HG03432 (cell line): ENCODE data around the gene MXRA7.
"Not testable (repeated sequence)": the region's sequence is repeated elsewhere in the genome, so short reads cannot be mapped to it uniquely, and the experiment has no call there.

ENCODE experiments used
- ATAC-seq: cut with Tn5 transposase; IDR thresholded peaks from one replicate; pipeline ENCODE4 v1.9.1; 2021; ENCODE audit warnings: mild to moderate bottlenecking, moderate library complexity; ENCODE audit not compliant: unreplicated experiment

Gene MXRA7

DNA sequence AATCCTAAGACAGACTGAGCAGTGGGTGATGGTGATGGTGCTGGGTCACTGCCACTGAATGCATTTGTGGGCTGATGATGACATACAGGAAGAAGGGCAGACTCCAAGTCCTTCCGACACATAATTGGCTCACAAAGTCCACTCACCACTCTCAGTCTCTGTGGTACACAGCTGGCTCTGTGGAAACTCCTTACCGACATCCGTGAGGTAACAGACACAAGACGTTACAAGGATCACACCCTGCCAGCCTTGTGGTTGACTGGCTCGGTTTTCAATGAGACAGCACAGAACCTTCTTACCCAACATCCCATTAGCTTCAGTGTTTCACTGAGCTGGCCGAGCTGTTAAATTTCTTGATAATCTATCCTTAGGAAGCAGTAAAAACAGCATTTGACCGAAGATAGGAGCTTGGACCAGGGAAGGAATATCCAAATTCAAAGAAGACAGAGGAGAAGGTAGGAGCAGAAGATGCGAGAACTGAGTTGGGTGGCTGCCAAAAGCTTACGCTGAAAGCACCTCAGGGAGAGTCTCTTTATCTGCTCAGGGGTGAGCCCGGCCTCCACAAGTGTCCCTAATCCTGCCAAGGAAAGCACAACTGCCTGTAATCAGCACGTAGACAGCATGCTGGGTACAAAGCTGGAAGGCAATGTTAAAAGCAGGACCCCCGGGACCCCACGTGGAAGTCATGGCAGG, 5.5 kb upstream of the MXRA7 start:
- ATAC-seq: no peak

GRCh38 chr17:76715496-76715830, 4.7 kb upstream of the MXRA7 start:
- no peak for ATAC-seq

DNA sequence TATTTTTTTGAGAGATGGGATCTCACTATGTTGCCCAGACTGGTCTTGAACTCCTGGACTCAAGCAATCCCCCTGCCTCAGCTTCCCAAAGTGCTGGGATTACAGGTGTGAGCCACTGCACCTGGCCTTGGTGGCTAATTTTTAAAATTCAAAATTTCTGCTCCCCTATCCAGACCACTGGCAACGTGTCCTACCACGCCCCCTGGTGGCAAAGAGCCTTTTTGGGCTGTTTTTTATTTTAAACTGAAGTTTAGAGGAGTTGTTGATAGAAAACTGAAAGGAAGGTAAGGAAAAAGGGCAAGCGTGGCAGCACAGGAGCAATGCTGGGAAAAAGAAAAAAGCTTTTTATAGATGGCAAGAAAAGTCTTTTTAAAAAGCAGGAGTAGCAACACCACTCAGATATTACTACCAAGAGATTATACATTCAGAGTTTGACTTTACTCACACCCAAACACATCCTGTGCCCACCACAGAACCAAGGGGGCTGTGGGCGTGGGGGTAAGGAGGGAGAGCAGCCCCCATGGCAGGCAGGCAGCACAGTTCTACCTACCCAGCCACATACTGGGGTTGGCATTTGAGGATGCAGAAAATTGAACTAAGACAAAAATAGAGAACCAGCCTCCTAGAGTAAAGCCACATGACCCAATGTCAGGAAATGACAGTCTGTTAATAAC, 4.2 kb upstream of the MXRA7 start:
- no peak for ATAC-seq

GRCh38 chr17:76714336-76714735, 3.6 kb upstream of the MXRA7 start:
- no peak for ATAC-seq

DNA sequence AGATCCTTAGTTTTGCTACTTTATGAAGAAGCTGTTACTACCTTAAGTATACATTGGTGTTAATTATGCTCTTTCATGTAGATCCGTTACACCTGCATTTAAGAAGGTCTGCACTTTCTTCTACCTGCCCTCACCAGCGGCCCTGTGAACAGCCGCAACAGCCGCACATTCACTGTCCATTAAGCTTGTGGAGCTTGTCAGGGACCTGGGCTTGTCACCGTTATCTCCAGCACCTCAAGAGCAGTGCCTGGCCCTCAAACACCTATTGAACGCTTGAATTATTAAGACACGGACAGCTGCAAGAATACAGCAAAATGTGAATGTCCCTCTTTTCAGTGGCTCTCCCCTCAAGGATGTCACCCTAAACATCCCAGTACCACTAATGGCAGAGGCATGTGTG, 3.0 kb upstream of the MXRA7 start:
- ATAC-seq: no peak

DNA sequence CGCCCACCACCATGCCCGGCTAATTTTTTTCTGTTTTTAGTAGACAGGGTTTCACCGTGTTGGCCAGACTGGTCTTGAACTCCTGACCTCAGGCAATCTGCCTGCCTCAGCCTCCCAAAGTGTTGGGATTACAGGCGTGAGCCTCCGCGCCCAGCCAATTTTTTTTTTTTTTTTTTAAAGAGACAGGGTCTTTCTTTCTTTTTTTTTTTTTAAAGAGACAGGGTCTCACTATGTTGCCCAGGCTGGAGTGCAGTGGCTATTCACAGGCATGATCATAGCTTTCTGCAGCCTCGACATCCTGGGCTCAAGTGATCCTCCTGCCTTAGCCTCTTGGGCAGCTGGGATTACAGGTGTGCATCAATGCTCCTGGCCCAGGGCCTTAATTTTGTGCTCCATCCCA, 1.6 kb upstream of the MXRA7 start:
- not testable (repeated sequence) for ATAC-seq

DNA sequence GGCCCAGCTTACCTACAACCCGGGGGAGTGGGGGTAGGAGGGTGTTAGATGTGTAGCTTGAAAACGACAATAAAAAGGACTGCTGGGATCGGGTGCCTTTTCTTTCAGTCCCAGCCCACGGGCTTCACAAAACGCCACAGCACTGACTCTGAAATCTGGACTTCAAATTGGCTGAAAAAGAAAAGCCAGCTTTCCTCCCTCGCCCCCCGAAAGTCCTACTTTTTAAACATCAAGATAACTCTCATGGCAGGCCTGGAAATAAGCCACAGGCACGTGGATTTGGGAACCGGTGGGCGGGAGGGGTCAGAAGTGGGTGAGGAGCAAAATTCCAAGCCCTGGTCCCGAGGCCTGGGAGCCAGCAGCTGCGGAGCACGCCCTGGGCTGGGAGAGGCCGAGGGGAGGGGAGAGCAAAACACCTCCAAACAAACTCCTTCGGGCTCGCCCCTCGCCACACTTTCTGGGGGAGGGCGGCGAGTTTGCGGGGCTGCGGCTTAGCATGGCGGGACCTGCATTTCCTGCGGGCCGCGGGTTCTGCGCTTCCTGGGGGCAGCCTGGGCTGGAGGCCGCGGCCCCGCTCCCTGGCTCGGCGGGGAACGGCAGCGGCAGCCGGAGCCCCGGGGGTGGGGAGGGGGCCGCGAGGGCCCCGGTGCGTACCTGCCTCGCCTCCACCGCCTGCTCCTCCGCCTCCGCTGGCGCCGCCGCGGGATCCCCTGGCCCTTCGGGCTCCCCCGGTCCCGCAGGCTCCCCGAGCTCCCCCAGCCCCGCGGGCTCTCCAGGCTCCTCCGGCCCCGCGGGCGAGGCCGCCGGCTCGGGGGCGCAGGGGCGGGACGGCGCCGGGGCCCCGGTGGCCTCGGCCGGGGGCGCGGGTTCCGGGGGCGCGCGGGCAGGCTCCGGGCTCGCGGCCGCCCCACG, 558 bp downstream of the MXRA7 start:
- not testable (repeated sequence) for ATAC-seq

- ATAC-seq: no peak
Measured at GRCh38 chr17:76709077-76709950, 1.5 kb downstream of the MXRA7 start.

GRCh38 chr17:76707985-76708807, 2.6 kb downstream of the MXRA7 start:
- ATAC-seq: no peak

DNA sequence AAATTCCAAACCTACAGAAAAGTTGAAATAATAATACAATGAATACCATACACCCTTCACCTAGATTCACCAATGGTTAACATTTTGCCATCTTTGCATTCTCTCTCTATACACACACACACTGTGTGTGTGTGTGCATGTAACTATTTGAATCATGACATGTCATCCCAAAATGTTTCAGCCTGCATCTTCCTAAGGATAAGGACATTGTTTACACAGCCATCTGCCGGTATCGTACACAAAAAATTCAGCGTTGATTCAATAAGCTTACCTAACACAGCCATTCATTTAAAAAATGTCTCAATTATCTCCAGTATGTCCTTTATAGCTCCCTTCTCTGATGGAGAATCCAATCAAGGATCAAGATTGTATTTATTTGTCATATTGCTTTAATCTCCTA, 3.9 kb downstream of the MXRA7 start:
- ATAC-seq: no peak

- ATAC-seq: no peak
Measured at GRCh38 chr17:76704805-76705204, 6.0 kb downstream of the MXRA7 start.

DNA sequence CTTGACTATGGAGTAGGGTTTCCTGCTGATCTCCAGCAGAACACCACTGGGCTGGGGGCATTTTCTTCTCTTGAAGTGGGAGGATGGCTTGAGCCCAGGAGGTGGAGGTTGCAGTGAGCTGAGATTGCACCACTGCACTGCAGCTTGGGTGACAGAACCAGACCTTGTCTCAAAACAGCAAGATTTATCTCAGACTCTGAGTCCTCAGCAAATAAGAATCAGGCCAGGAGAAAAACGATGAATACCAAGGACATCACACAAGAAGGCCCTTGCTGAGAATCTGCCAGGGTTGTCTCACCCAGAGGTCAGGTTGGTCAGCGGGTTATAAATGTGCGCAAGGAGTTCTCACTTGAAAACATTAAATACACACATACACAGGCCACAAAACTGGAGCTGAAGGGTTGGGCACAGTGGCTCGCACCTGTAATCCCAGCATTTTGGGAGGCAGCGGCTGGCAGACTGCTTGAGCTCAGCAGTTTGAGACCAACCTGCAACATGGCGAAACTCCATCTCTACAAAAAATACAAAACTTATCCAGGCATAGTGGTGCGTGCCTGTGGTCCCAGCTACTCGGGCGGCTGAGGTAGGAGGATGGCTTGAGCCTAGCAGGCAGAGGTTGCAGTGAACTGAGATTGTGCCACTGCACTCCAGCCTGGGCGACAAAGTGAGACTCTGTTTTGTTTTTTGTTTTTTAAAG, 7.7 kb downstream of the MXRA7 start:
- ATAC-seq: no peak

DNA sequence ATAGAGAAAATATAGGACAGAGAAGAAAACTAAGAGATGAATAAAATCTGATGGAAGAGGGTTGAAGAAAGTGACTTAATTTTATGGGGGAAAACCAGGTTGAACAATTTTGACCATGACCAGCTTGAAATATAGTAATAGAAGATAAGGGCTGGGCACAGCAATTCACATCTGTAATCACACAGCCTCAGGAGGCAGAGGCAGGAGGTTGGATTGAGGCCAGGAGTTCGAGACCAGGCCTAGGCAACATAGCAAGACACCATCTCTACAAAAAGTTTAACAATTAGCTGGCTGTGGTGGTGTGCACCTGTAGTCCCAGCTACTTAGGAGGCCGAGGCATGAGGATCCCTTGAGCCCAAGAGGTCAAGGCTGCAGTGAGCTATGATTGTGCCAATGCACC, 8.7 kb downstream of the MXRA7 start:
- no peak for ATAC-seq

GRCh38 chr17:76701471-76701967, 9.2 kb downstream of the MXRA7 start:
- ATAC-seq: no peak

DNA sequence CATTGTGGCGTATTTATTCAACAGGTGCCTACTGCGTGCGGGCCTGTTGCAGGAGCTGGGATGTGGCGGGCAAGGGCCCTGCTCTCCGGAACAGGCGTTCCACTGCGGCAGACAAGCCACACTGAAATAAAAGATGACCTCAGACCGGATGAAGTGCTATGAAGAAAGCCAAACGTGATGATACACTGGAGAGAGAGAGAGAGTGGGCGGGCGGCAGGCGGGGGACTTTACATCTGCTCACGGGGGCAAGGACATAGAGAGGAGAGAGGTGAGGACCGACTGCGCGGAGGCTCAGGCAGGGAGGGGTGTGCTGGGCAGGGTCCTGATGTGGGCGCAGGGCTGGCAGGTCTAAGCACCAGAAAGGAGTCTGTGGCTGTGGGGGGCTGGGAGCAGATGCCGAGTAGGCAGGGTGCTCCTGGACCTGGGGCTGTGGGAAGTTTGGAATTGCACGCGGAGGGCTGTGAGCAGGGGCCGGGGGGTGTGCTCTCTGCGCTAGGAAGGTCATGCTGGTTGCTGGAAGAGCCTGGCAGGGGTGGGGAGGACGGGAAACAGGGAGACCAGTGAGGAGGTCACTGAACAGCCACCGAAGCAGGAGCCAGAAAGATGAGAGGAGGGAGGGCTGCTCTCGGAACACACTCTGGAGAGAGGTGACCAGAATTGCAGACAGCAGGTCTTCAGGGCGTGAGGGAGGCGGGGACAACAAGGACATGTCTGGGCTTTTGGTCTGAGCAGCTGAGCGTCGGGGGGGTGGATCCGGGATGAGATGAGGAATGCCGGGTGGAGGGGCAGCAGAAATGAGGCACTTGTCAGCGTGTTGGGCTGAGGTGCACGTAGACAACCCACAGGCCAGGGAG, 9.9 kb downstream of the MXRA7 start:
- ATAC-seq: no peak

GRCh38 chr17:76700270-76700616, 10.5 kb downstream of the MXRA7 start:
- ATAC-seq: no peak

GRCh38 chr17:76698466-76698977, 12.2 kb downstream of the MXRA7 start:
- ATAC-seq: not testable (repeated sequence)
